Neural cell (in vitro differentiated cells): ENCODE results near the gene ORC3.

Source experiments
- EP300 ChIP-seq: fragments of 450-650 bp; conservative IDR thresholded peaks from 2 replicates; pipeline ENCODE4 v1.6.1; 2014; ENCODE audit warnings: antibody characterized with exemption, mild to moderate bottlenecking, moderate library complexity; ENCODE audit not compliant: poor library complexity, severe bottlenecking
- EZH2 ChIP-seq: fragments of 200-600, 300-800 bp; shearing (Covaris generic), sonication (generic); IDR thresholded peaks from 2 replicates; pipeline ENCODE4 v1.6.1; 2014; ENCODE audit warnings: antibody characterized with exemption, low read length, borderline replicate concordance, mild to moderate bottlenecking; ENCODE audit not compliant: insufficient read depth, poor library complexity, severe bottlenecking
- MXI1 ChIP-seq: fragments of 450-650 bp; conservative IDR thresholded peaks from 2 replicates; pipeline ENCODE4 v1.6.1; 2014; ENCODE audit warnings: antibody characterized with exemption, mild to moderate bottlenecking; ENCODE audit not compliant: poor library complexity, severe bottlenecking
- POLR2AphosphoS5 ChIP-seq: IDR thresholded peaks from 2 replicates; pipeline ENCODE4 v1.6.1; 2012
- RAD21 ChIP-seq: fragments of 450-650 bp; conservative IDR thresholded peaks from 2 replicates; pipeline ENCODE4 v1.6.1; 2014; ENCODE audit warnings: antibody characterized with exemption, mild to moderate bottlenecking, moderate library complexity
- SMC3 ChIP-seq: fragments of 450-650 bp; conservative IDR thresholded peaks from 2 replicates; pipeline ENCODE4 v1.6.1; 2014; ENCODE audit warnings: antibody characterized with exemption, mild to moderate bottlenecking, moderate library complexity; ENCODE audit not compliant: poor library complexity
- TF ChIP-seq, protein P1 (sequence below): IDR thresholded peaks from 2 replicates; pipeline ENCODE4 v1.6.1; 2012; ENCODE audit warnings: borderline replicate concordance
- TF ChIP-seq, protein P2 (sequence below): fragments of 450-650 bp; IDR thresholded peaks from 2 replicates; pipeline ENCODE4 v1.5.1; 2014; ENCODE audit warnings: antibody characterized with exemption, mild to moderate bottlenecking, moderate library complexity; ENCODE audit not compliant: poor library complexity, severe bottlenecking

DNA sequence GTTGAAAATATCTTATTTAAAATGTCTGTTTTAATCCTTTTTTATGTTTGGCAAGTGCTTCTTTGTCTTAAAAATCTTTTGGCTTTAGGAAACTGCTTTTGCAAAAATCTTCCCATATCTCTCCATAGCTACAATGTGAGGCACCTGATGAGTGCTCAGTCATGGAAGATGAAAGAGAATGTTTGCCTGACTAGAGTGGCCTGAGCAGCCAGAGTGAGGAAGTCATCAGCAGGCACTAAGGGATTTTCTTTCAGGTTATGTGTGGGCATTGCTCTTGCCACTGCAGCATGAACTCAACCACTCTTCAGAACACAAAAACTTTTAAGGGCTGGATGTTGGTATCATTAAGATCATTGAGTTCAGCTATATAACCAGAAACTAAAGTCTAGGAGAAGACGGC is 64.2 kb downstream of the ORC3 start:
- TF ChIP-seq SMC3 (no peak), EZH2 (no peak), EP300 (no peak), MXI1 (no peak), POLR2AphosphoS5 (no peak), RAD21 (no peak)
- TF ChIP-seq, protein P1, sequence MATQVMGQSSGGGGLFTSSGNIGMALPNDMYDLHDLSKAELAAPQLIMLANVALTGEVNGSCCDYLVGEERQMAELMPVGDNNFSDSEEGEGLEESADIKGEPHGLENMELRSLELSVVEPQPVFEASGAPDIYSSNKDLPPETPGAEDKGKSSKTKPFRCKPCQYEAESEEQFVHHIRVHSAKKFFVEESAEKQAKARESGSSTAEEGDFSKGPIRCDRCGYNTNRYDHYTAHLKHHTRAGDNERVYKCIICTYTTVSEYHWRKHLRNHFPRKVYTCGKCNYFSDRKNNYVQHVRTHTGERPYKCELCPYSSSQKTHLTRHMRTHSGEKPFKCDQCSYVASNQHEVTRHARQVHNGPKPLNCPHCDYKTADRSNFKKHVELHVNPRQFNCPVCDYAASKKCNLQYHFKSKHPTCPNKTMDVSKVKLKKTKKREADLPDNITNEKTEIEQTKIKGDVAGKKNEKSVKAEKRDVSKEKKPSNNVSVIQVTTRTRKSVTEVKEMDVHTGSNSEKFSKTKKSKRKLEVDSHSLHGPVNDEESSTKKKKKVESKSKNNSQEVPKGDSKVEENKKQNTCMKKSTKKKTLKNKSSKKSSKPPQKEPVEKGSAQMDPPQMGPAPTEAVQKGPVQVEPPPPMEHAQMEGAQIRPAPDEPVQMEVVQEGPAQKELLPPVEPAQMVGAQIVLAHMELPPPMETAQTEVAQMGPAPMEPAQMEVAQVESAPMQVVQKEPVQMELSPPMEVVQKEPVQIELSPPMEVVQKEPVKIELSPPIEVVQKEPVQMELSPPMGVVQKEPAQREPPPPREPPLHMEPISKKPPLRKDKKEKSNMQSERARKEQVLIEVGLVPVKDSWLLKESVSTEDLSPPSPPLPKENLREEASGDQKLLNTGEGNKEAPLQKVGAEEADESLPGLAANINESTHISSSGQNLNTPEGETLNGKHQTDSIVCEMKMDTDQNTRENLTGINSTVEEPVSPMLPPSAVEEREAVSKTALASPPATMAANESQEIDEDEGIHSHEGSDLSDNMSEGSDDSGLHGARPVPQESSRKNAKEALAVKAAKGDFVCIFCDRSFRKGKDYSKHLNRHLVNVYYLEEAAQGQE = no peak
- TF ChIP-seq, protein P2, sequence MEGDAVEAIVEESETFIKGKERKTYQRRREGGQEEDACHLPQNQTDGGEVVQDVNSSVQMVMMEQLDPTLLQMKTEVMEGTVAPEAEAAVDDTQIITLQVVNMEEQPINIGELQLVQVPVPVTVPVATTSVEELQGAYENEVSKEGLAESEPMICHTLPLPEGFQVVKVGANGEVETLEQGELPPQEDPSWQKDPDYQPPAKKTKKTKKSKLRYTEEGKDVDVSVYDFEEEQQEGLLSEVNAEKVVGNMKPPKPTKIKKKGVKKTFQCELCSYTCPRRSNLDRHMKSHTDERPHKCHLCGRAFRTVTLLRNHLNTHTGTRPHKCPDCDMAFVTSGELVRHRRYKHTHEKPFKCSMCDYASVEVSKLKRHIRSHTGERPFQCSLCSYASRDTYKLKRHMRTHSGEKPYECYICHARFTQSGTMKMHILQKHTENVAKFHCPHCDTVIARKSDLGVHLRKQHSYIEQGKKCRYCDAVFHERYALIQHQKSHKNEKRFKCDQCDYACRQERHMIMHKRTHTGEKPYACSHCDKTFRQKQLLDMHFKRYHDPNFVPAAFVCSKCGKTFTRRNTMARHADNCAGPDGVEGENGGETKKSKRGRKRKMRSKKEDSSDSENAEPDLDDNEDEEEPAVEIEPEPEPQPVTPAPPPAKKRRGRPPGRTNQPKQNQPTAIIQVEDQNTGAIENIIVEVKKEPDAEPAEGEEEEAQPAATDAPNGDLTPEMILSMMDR = no peak
